HUDEP-2 (cell line): ENCODE measurements around the gene POLR3K.
"Not testable (repeated sequence)": the region's sequence is repeated elsewhere in the genome, so short reads cannot be mapped to it uniquely, and the experiment has no call there.

Experiments
- DNase-seq, 76 experiments: peaks; one replicate each; lab custom pipeline; 2025; ENCODE audit not compliant: unreplicated experiment in 76 of 76; lab: John Stamatoyannopoulos, UW

The POLR3K gene

GRCh38 chr16:24151-24550 lies 29.3 kb downstream of the POLR3K start:
- DNase-seq: not testable (repeated sequence)

DNA sequence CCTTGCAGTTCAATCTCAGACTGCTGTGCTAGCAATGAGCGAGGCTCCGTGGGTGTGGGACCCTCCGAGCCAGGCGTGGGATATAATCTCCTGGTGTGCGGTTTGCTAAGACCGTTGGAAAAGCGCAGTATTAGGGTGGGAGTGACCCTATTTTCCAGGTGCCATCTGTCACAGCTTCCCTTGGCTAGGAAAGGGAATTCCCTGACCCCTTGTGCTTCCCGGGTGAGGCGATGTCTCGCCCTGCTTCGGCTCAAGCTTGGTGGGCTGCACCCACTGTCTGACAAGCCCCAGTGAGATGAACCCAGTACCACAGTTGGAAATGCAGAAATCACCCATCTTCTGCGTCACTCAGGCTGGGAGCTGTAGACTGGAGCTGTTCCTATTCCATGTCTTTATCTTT lies 32.5 kb downstream of the POLR3K start:
- not testable (repeated sequence) for DNase-seq

DNA sequence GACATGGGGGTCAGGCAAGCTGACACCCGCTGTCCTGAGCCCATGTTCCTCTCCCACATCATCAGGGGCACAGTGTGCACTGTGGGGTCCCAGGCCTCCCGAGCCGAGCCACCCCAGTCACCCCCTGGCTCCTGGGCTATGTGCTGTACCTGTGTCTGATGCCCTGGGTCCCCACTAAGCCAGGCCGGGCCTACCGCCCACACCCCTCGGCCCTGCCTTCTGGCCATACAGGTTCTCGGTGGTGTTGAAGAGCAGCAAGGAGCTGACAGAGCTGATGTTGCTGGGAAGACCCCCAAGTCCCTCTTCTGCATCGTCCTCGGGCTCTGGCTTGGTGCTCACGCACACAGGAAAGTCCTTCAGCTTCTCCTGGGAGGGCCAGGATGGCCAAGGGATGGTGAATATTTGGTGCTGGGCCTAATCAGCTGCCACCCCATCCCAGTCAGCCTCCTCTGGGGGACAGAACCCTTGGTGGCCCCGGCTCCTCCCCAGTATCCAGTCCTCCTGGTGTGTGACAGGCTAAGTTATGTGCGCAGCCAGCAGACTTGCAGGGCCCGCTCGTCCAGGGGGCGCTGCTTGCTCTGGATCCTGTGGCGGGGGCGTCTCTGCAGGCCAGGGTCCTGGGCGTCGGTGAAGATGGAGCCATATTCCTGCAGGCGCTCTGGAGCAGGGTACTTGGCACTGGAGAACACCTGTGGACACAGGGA lies 36.2 kb downstream of the POLR3K start:
- DNase-seq: not testable (repeated sequence)

GRCh38 chr16:10772-11171 lies 42.6 kb downstream of the POLR3K start:
- peak in 69 of 76 experiments; percentile 8 to 92 (median 81) for DNase-seq

DNA sequence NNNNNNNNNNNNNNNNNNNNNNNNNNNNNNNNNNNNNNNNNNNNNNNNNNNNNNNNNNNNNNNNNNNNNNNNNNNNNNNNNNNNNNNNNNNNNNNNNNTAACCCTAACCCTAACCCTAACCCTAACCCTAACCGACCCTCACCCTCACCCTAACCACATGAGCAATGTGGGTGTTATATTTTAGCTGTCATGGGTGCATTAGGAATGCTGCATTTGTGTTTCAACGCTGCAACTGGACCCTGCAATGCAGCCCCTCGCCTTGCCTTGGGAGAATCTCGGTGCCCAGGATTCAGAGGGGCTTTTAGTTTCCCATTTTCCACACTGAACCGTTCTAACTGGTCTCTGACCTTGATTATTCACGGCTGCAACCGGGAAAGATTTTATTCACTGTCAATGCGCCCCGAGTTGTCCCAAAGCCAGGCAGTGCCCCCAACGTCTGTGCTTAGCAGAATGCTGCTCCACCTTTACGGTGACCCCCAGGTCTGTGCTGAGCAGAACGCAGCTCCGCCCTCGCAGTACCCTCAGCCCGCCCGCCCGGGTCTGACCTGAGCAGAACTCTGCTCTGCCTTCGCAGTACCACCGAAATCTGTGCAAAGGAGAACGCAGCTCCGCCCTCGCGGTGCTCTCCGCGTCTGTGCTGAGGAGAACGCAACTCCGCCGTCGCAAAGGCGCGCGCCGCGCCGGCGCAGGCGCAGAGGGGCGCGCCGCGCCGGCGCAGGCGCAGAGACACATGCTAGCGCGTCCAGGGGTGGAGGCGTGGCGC lies 43.3 kb downstream of the POLR3K start:
- peak in 1 of 76 experiments; percentile 1 for DNase-seq
